Ectodermal cell (in vitro differentiated cells): ENCODE measurements around the gene DIS3. TPM values are rescaled to one million over a fixed set of nuclear protein-coding genes. Genes with fewer than 3 reads are reported as not detected.
"Not testable (repeated sequence)": the region's sequence is repeated elsewhere in the genome, so short reads cannot be mapped to it uniquely, and the experiment has no call there.

ENCODE experiments used
- H3K27ac ChIP-seq: 2 replicates; pipeline ENCODE4 v1.7.0; 2013; ENCODE audit warnings: mild to moderate bottlenecking, low read depth, low read length; ENCODE audit not compliant: insufficient read depth, poor library complexity, severe bottlenecking
- H3K27me3 ChIP-seq: 2 replicates; pipeline ENCODE4 v1.7.0; 2013; ENCODE audit warnings: mild to moderate bottlenecking, low read length; ENCODE audit not compliant: insufficient read depth, control insufficient read depth, poor library complexity, severe bottlenecking
- H3K36me3 ChIP-seq: one replicate; pipeline ENCODE4 v1.7.0; 2013; ENCODE audit warnings: low read length; ENCODE audit not compliant: control insufficient read depth, insufficient read depth
- H3K4me1 ChIP-seq: one replicate; pipeline ENCODE4 v1.7.0; 2013; ENCODE audit warnings: low read length; ENCODE audit not compliant: control insufficient read depth, insufficient read depth
- H3K4me3 ChIP-seq: 2 replicates; pipeline ENCODE4 v1.7.0; 2013; ENCODE audit warnings: low read depth, low read length, control low read depth; ENCODE audit not compliant: insufficient read depth
- H3K9me3 ChIP-seq: 2 replicates; pipeline ENCODE4 v1.7.0; 2013; ENCODE audit warnings: mild to moderate bottlenecking, low read length, moderate library complexity; ENCODE audit not compliant: control insufficient read depth
- WGBS, 2 experiments: methylation state at CpG; one replicate each; pipeline ENCODE4 v1.1.7; 2013; ENCODE audit warnings: missing lambda C conversion rate in 2 of 2; 5-methylcytosine and 5-hydroxymethylcytosine counted together
- polyA plus RNA-seq, 4 experiments: library from polyadenylated mRNA; stranded (reverse); fragments of 50-300 nt; gene quantifications; one replicate each; pipeline ENCODE4 v1.2.3, GENCODE V29; 2013

Gene DIS3, protein sequence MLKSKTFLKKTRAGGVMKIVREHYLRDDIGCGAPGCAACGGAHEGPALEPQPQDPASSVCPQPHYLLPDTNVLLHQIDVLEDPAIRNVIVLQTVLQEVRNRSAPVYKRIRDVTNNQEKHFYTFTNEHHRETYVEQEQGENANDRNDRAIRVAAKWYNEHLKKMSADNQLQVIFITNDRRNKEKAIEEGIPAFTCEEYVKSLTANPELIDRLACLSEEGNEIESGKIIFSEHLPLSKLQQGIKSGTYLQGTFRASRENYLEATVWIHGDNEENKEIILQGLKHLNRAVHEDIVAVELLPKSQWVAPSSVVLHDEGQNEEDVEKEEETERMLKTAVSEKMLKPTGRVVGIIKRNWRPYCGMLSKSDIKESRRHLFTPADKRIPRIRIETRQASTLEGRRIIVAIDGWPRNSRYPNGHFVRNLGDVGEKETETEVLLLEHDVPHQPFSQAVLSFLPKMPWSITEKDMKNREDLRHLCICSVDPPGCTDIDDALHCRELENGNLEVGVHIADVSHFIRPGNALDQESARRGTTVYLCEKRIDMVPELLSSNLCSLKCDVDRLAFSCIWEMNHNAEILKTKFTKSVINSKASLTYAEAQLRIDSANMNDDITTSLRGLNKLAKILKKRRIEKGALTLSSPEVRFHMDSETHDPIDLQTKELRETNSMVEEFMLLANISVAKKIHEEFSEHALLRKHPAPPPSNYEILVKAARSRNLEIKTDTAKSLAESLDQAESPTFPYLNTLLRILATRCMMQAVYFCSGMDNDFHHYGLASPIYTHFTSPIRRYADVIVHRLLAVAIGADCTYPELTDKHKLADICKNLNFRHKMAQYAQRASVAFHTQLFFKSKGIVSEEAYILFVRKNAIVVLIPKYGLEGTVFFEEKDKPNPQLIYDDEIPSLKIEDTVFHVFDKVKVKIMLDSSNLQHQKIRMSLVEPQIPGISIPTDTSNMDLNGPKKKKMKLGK
- polyA plus RNA-seq (2013, experiment 1 of 4) = 41.8 TPM
- polyA plus RNA-seq (2013, experiment 2 of 4) = 46.5 TPM
- polyA plus RNA-seq (2013, experiment 3 of 4) = 35.7 TPM
- polyA plus RNA-seq (2013, experiment 4 of 4) = 38.0 TPM

DNA sequence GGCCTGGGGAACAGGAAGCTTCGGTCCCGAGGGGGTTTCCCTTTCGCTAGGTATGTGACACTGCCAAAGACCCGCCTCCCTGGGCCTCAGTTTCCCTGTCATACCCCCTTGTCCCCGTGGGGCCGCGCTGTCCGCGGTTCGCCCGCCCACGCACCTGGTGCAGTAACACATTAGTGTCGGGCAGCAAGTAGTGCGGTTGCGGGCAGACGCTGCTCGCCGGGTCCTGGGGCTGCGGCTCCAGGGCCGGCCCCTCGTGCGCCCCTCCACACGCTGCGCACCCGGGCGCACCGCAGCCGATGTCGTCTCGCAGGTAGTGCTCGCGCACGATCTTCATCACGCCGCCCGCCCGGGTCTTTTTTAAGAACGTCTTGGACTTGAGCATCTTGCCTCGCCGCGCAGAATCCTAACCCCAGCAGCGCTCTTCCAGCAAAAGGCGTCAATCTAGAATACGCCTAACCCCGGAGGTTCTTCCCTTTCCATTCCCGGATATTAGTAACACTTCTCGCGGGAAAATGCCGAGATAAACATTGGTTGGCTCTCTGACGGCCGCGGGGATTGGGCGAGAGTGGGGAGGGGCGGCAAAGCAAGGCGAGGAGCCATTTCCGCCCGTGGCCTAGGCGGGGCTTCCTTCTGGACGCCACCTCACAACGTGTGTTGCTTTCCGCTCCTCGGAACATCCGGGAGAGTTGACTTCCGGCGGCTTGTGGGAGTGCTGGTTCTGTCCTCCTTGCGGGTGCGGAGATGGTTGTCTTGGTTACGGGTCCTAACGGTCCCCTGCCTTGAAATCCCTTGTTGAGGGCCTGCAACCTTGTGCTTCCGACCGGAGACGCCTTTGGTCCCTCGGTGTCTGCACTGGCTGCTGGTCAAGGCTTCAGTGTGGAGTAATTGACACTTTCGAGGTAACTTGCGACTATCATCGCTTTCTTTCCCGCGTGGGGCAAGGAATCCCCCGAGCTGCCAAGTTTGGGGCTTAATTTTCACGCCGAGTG is at the start of gene DIS3, which contains the start of gene PIBF1:
DIS3 (minus strand) TSS at position 450 of the 989 bp plus-strand sequence; CDS start at position 382, 68 bp downstream.
PIBF1 (plus strand) TSS at position 683 of the 989 bp plus-strand sequence. CDS start 1,337 bp downstream, outside the sequence.
- Histone ChIP-seq H3K9me3 (no peaks in the 10 kb centered on the region), H3K4me1 (no peaks in the 10 kb centered on the region), H3K27ac (peak within 1 kb of the TSS; percentile 64), H3K27me3 (no peaks in the 10 kb centered on the region), H3K4me3 (peak within 1 kb of the TSS; percentile 77), H3K36me3 (peaks cover 15% of the 10 kb centered on the region)
- WGBS, 2 experiments = 0 to 1% methylated on average over 81 of the region's 81 CpGs

DNA sequence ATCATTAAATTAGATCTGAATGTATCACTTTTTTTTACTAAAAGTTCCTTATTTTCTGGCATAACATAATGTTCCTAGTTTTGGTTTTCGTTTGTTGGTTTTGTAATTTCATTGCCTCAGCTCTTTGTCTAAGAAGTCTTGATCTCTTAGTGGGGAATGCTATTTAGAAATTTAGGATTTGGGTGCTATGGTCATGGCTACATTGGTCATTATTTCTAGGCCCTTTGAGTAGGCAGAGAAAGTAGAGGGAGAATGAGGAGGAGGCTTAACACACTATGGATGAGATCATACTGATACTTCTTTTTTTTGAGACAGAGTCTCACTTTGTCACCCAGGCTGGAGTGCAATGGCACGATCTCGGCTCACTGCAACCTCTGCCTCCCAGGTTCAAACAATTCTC is 42.0 kb upstream of the DIS3 start:
- Histone ChIP-seq H3K27me3 (no peaks in the 10 kb centered on the region), H3K9me3 (no peaks in the 10 kb centered on the region), H3K27ac (no peak overlapping the region), H3K4me1 (no peaks in the 10 kb centered on the region), H3K36me3 (no peaks in the 10 kb centered on the region), H3K4me3 (no peak overlapping the region)
- 94 to 96% methylated on average over 3 of the region's 3 CpGs for WGBS, 2 experiments

DNA sequence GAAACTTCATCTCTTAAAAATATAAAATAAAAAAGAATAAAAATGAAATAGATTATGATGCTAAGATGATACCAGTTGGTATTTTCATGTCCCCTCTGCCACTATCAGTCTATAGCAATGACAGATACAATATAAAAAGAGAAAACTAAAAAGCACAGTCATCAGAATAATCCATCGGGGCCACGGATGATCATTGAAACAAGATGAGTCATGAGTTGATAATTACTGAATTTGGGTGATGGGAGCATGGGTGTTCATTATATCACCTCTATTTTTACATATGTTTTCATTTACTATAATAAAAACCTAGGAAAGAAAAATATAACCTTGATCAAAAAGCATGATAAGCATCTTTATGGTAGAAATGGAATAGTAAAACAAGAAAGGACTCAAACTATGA is 41.4 kb upstream of the DIS3 start:
- H3K4me1 ChIP-seq = no peaks in the 10 kb centered on the region
- no peaks in the 10 kb centered on the region for H3K27me3 ChIP-seq
- no peaks in the 10 kb centered on the region for H3K9me3 ChIP-seq
- no peak overlapping the region for H3K4me3 ChIP-seq
- no peak overlapping the region for H3K27ac ChIP-seq
- H3K36me3 ChIP-seq = no peaks in the 10 kb centered on the region
- 100% methylated on average over 2 of the region's 2 CpGs; no CpG with 5 or more reads in 1 of the 2 experiments for WGBS, 2 experiments

DNA sequence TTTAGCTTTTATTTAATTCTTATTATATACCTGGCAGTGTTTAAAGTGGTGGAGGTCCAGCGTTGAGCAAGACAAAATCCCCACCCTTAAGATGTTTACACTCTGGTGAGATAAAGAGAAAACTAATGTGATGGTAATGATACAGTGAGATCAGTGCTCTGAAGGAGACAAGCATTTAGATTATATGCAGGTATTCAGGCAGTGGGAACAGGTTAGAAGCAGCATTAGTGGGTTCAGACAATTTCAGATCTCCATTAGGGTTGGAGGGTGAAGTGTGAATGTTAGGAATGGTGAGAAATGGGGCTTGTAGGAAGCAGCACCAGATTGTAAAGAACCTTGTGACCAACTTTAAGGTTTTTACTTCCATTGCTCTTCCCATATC is 39.2 kb upstream of the DIS3 start:
- H3K27me3 ChIP-seq = no peaks in the 10 kb centered on the region
- H3K36me3 ChIP-seq = no peaks in the 10 kb centered on the region
- no peaks in the 10 kb centered on the region for H3K9me3 ChIP-seq
- no peak overlapping the region for H3K4me3 ChIP-seq
- H3K4me1 ChIP-seq = no peaks in the 10 kb centered on the region
- 71 to 75% methylated on average over 1 of the region's 1 CpG for WGBS, 2 experiments
- H3K27ac ChIP-seq = no peak overlapping the region

DNA sequence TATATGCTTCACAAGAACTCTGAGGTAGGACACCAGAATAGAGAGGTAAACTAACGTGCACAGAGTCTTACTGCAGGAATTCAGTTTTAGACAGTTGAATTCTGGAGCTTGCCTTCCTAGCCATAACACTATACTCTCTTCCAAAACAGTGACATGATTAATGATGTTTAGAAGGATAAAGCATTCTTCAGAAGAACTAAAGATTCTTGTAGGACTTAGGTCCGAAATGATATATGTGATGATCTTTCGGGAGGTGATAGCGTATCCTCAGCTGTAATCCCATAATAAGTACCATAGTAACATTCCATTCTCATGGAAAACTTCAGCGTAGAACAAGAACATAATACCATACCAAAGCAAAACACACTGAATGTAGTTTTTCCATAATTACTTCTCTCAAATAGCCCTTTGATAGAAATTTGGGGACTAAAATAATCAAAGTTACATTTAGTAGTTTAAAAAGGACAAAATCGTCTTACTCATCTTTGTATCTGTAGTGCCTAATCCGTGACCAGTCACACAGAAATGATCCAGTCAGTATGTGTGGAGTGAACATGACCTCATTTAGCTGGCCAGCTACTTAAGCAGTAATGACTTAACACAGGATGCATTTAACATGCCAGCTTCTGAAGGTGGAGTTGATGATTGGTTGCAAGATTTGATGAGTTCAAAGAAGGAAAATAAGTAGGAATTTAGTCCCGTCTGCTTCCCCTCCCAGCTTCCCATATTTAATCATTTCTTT is 38.6 kb upstream of the DIS3 start:
- Histone ChIP-seq H3K36me3 (no peaks in the 10 kb centered on the region), H3K27ac (no peak overlapping the region), H3K4me1 (no peaks in the 10 kb centered on the region), H3K27me3 (no peaks in the 10 kb centered on the region), H3K9me3 (no peaks in the 10 kb centered on the region), H3K4me3 (no peak overlapping the region)
- 91 to 97% methylated on average over 6 to 7 of the region's 8 CpGs for WGBS, 2 experiments

DNA sequence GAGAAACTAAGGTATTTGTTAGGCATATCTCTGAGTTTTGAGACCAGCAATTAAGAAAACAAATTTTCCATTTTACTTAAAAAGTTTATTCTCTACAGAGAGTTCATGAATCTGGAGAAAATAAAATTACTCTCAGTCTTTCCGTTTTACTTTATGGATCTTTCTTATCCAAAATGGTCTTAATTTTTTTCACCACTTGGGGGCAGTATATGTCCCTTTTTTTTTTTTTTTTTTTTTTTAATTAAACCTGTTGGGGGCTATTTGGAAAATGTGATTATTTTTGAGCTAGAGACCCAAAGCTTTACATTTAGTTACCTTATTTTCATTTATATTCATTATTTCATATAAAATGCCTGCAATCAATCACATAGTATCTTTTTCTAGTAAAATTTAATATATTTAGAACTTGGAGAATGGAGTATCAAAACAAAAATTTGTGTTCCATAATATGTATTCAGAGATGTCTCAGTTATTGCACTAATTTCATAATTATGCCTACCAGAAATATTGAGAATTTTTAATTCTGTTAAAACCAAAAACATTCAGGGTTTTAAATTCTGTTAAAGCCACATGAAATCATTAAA is 27.3 kb upstream of the DIS3 start:
- WGBS, 2 experiments = no CpG with 5 or more reads among the region's 1 CpG
- Histone ChIP-seq H3K27ac (no peak overlapping the region), H3K36me3 (peaks cover 6% of the 10 kb centered on the region), H3K27me3 (no peaks in the 10 kb centered on the region), H3K4me1 (no peaks in the 10 kb centered on the region), H3K9me3 (no peaks in the 10 kb centered on the region), H3K4me3 (no peak overlapping the region)

DNA sequence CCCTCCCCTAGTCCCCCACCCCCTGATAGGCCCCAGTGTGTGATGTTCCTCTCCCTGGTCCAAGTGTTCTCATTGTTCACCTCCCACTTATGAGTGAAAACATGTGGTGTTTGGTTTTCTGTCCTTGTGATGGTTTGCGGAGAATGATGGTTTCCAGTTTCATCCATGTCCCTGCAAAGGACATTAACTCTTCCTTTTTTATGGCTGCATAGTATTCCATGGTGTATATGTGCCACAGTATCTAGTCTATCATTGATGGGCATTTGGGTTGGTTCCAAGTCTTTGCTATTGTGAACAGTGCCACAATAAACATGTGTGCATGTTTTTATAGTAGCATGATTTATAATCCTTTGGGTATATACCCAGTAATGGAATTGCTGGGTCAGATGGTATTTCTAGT is 24.8 kb upstream of the DIS3 start:
- not testable (repeated sequence) for H3K27ac ChIP-seq, H3K4me3 ChIP-seq, H3K27me3 ChIP-seq, H3K4me1 ChIP-seq, H3K36me3 ChIP-seq, H3K9me3 ChIP-seq
- 95% methylated on average over 1 of the region's 1 CpG; no CpG with 5 or more reads in 1 of the 2 experiments for whole genome bisulfite sequencing, 2 experiments

DNA sequence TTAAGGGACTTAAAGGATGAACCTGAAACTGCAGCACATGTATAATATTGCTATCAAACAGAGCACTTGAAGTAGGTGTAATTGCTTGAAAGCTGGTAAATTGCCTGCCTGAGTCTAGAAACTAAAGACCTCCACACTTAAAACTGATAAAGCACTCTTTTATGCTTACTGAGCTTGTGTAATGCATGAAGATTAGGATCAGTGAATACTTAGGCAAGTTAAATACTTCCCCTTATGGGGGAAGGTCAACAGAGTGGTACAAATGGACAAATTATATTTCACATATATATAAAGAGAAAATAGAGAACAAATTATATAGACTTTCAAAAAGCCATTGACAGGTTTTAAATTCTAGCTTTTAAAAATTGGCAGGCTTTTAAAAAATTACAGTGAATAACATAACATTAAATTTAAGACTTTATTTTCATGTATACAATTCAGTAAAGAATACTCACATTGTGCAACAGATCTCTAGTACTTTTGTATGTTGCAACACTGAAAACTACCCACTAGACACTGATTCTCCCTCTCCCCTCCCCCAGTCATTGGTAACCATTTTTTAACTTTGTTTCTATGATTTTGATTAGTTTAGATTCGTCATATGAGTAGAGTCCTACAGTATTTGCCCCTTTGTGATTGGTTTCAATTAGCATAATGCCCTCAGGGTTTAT is 24.1 kb upstream of the DIS3 start:
- peaks cover 6% of the 10 kb centered on the region for H3K36me3 ChIP-seq
- WGBS, 2 experiments = 91 to 100% methylated on average over 1 of the region's 1 CpG

More for the DNA sequence above, 24.1 kb upstream of the DIS3 start:
- no peaks in the 10 kb centered on the region for H3K27me3 ChIP-seq
- H3K4me3 ChIP-seq = no peak overlapping the region
- no peak overlapping the region for H3K27ac ChIP-seq
- no peaks in the 10 kb centered on the region for H3K4me1 ChIP-seq
- no peaks in the 10 kb centered on the region for H3K9me3 ChIP-seq
